ENCODE measurements around the gene CHD9. TPM values are rescaled to one million over a fixed set of nuclear protein-coding genes. Genes with fewer than 3 reads are reported as not detected.

Gene CHD9
- total and polyA plus RNA-seq, 3 donors from 2014 or later, result 10.4 to 67.3 (median 57.5) TPM

DNA sequence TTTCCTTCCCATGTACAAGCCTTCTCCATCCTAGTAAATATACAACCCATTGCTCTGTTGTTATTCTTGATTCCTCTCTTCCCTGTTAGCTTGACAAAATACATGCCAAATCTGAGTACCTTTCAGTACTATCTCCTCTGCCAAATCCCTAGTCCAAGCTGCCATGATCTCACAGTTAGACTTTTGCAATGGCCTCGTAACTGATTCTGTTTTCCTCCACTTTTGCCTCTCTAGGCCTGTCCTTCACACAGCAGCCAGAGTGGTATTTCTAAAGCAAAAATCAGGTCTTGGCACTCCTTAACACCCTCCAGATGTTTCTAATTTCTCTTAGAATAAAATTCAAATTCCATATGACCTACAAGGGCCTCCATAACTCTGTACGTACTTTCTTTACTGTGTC lies 226.5 kb downstream of the CHD9 start:
- H3K36me3 ChIP-seq (ENCODE audit: low read depth, missing control alignments), result no peaks in the 10 kb centered on the region
- intact Hi-C loops (cut with DNase I; ENCODE audit: low total_unique reads), result no loop called here

DNA sequence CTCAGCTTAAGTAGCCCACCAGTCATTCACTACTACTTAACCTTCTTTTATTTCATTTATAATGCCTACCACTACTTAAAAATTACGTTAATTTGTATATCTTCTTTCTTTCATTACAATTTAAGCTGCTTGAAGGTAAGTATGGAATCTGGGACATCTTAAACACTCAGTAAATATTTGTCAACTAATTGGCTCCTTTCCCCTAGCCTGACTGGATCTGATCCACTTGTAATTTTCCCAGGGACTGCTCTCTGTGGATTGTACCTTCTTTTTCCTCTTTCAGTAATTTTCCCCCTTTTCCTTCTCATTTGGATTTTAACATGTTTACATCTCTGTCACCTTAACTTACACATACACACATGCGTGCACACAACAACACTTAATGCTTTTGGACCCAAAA lies 227.1 kb downstream of the CHD9 start:
- H3K36me3 ChIP-seq (ENCODE audit: low read depth, missing control alignments), result no peaks in the 10 kb centered on the region
- no peaks in the 10 kb centered on the region for H3K9me3 ChIP-seq
- no peak for DNase-seq
- intact Hi-C loops (cut with DNase I; ENCODE audit: low total_unique reads), result no loop called here
- TF ChIP-seq POLR2A (IDR thresholded peaks at IDR 0.05), result no peak
- TF ChIP-seq, protein P1, sequence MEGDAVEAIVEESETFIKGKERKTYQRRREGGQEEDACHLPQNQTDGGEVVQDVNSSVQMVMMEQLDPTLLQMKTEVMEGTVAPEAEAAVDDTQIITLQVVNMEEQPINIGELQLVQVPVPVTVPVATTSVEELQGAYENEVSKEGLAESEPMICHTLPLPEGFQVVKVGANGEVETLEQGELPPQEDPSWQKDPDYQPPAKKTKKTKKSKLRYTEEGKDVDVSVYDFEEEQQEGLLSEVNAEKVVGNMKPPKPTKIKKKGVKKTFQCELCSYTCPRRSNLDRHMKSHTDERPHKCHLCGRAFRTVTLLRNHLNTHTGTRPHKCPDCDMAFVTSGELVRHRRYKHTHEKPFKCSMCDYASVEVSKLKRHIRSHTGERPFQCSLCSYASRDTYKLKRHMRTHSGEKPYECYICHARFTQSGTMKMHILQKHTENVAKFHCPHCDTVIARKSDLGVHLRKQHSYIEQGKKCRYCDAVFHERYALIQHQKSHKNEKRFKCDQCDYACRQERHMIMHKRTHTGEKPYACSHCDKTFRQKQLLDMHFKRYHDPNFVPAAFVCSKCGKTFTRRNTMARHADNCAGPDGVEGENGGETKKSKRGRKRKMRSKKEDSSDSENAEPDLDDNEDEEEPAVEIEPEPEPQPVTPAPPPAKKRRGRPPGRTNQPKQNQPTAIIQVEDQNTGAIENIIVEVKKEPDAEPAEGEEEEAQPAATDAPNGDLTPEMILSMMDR (IDR thresholded peaks at IDR 0.05), result no peak
- no peaks in the 10 kb centered on the region for H3K27me3 ChIP-seq
- 88 to 90% methylated on average over 2 of the region's 2 CpGs for WGBS, 2 donors
- H3K4me3 ChIP-seq, result no peak overlapping the region
- peaks cover 7% of the 10 kb centered on the region for H3K4me1 ChIP-seq
- no peak overlapping the region for H3K27ac ChIP-seq

More for the DNA sequence above, 226.5 kb downstream of the CHD9 start:
- DNase-seq, result no peak
- WGBS, 2 donors, result 86 to 90% methylated on average over 2 of the region's 2 CpGs
- no peak for TF ChIP-seq POLR2A (IDR thresholded peaks at IDR 0.05)
- TF ChIP-seq, protein P1 (IDR thresholded peaks at IDR 0.05), result no peak
- H3K9me3 ChIP-seq, result no peaks in the 10 kb centered on the region
- no peak overlapping the region for H3K4me3 ChIP-seq
- no peaks in the 10 kb centered on the region for H3K27me3 ChIP-seq
- H3K27ac ChIP-seq, result no peak overlapping the region
- H3K4me1 ChIP-seq, result peaks cover 7% of the 10 kb centered on the region

DNA sequence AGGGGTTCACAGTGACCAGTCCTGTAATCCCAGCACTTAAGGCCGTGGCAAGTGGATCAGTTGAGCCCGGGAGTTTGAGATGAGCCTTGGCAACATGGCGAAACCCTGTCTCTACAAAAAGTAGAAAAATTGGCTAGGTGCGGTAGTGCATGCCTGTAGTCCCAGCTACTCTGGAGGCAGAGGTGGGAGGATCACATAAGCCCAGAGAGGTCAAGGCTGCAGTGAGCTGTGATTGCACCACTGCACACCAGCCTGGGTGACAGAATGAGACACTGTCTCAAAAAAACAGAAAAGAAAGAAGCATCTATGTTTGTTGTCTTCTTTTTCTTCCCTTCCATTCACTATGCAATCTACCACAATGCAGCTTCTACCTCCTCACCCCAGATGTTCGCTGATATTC lies 227.5 kb downstream of the CHD9 start:
- Histone ChIP-seq H3K36me3 (ENCODE audit: low read depth, missing control alignments) (no peaks in the 10 kb centered on the region), H3K27ac (no peak overlapping the region)
- intact Hi-C loops (cut with DNase I; ENCODE audit: low total_unique reads), result no loop called here

DNA sequence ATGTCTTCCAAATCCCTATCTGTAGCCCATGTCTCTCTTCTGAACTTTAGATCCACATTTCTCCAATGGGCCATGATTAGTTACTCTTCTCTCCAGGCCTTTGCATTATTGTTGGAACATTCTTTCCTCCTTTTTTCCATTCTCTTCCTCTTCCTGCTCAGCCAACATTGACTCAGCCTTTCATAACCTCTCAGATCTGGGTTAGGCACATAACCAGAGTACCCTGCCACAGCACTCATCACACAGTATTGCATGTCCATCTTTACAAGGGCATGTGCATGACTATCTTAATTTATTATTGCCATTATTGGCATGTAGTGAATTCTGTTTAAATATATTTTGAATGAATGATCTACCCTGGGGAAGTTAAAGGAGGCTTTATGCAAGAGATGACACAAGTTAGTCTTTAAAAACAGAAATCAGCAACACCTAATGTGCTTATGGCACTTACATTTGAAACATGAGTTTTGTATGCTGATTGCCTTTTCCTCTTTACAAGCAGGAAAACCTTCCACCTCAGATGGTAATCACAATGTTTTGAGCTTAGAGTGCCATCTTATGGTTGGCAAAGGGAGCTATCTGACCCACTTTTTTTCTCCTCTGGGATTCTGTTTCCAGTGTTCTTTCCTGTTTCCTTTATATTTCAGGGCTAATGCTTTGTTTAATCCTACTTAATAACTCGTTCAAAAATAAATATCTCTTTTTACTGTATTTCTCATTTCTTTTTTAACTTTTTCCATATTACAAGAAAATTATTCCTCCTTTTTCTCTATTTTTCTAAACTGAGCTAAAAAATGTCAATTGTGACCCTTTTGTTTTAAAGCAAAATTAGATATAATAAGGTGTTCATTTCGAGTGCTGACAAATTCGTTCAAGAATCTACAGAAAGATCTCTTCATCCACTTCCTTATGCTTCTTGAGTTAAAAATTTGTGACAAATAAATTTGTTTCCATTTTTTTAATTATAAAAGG lies 228.5 kb downstream of the CHD9 start:
- intact Hi-C loops (cut with DNase I; ENCODE audit: low total_unique reads), result no loop called here
- no peak for DNase-seq
- Histone ChIP-seq H3K9me3 (no peaks in the 10 kb centered on the region), H3K27me3 (no peaks in the 10 kb centered on the region), H3K4me1 (peaks cover 7% of the 10 kb centered on the region), H3K4me3 (no peak overlapping the region), H3K27ac (no peak overlapping the region), H3K36me3 (ENCODE audit: low read depth, missing control alignments) (no peaks in the 10 kb centered on the region)
- TF ChIP-seq POLR2A (IDR thresholded peaks at IDR 0.05), result no peak
- TF ChIP-seq, protein P1 (IDR thresholded peaks at IDR 0.05), result peak in 2 of 3 experiments; percentile 42 to 45
- WGBS, 2 donors, result 62 to 71% methylated on average over 3 of the region's 3 CpGs

More for the DNA sequence above, 227.5 kb downstream of the CHD9 start:
- Histone ChIP-seq H3K27me3 (no peaks in the 10 kb centered on the region), H3K4me3 (no peak overlapping the region), H3K4me1 (peaks cover 7% of the 10 kb centered on the region), H3K9me3 (no peaks in the 10 kb centered on the region)
- DNase-seq, result peak; percentile 32
- 75 to 80% methylated on average over 5 of the region's 5 CpGs for WGBS, 2 donors
- TF ChIP-seq, protein P1 (IDR thresholded peaks at IDR 0.05), result no peak
- no peak for TF ChIP-seq POLR2A (IDR thresholded peaks at IDR 0.05)
